Trophoblast cell (in vitro differentiated cells and primary cell): ENCODE measurements around the gene GOLGA8B.
"Not testable (repeated sequence)": the region's sequence is repeated elsewhere in the genome, so short reads cannot be mapped to it uniquely, and the experiment has no call there.

Source experiments
- DNase-seq, 2 donors: peaks; one replicate each; pipeline ENCODE4 v3.0.0-alpha.2; 2016
- H2AFZ ChIP-seq: 2 replicates; pipeline ENCODE4 v1.6.1; 2013; ENCODE audit warnings: low read length, moderate library complexity, mild to moderate bottlenecking; ENCODE audit not compliant: insufficient read depth, poor library complexity
- H2AK5ac ChIP-seq: 2 replicates; pipeline ENCODE4 v1.6.1; 2013; ENCODE audit warnings: mild to moderate bottlenecking, low read length
- H2BK120ac ChIP-seq: 2 replicates; pipeline ENCODE4 v1.6.1; 2013; ENCODE audit warnings: low read length, mild to moderate bottlenecking, moderate library complexity; ENCODE audit not compliant: insufficient read depth, poor library complexity
- H2BK12ac ChIP-seq: 2 replicates; pipeline ENCODE4 v1.6.1; 2013; ENCODE audit warnings: mild to moderate bottlenecking, low read length, moderate library complexity
- H2BK5ac ChIP-seq: 2 replicates; pipeline ENCODE4 v1.6.1; 2013; ENCODE audit warnings: low read length, low read depth, moderate library complexity, mild to moderate bottlenecking; ENCODE audit not compliant: poor library complexity
- H3K14ac ChIP-seq: 2 replicates; pipeline ENCODE4 v1.6.1; 2013; ENCODE audit warnings: mild to moderate bottlenecking, low read length
- H3K18ac ChIP-seq: 2 replicates; pipeline ENCODE4 v1.6.1; 2013; ENCODE audit warnings: mild to moderate bottlenecking, low read length
- H3K23ac ChIP-seq: 2 replicates; pipeline ENCODE4 v1.6.1; 2013; ENCODE audit warnings: low read length
- H3K27ac ChIP-seq: 2 replicates; pipeline ENCODE4 v1.5.1; 2013; ENCODE audit warnings: low read depth, mild to moderate bottlenecking, inconsistent platforms, low read length, moderate library complexity
- H3K27me3 ChIP-seq: 2 replicates; pipeline ENCODE4 v1.6.1; 2013; ENCODE audit warnings: inconsistent platforms, mild to moderate bottlenecking, low read length, moderate library complexity; ENCODE audit not compliant: insufficient read depth
- H3K36me3 ChIP-seq, 2 experiments: 1 replicate in 1 of 2; 2 replicates in 1 of 2; pipeline ENCODE4 v1.6.1; 2013; ENCODE audit warnings: low read length in 2 of 2, mild to moderate bottlenecking in 2 of 2, moderate library complexity in 1 of 2; ENCODE audit not compliant: insufficient read depth in 2 of 2, control insufficient read depth in 1 of 2
- H3K4ac ChIP-seq: 2 replicates; pipeline ENCODE4 v1.6.1; 2013; ENCODE audit warnings: low read depth, mild to moderate bottlenecking, low read length, moderate library complexity
- H3K4me1 ChIP-seq, 2 experiments: 1 replicate in 1 of 2; 2 replicates in 1 of 2; pipeline ENCODE4 v1.6.1; 2013; ENCODE audit warnings: low read length in 2 of 2, mild to moderate bottlenecking in 2 of 2, moderate library complexity in 1 of 2; ENCODE audit not compliant: insufficient read depth in 2 of 2, control insufficient read depth in 1 of 2
- H3K4me2 ChIP-seq: 2 replicates; pipeline ENCODE4 v1.6.1; 2013; ENCODE audit warnings: inconsistent platforms, mild to moderate bottlenecking, low read length, moderate library complexity
- H3K4me3 ChIP-seq: 2 replicates; pipeline ENCODE4 v1.5.1; 2013; ENCODE audit warnings: mild to moderate bottlenecking, low read depth, low read length, inconsistent platforms
- H3K79me1 ChIP-seq: one replicate; pipeline ENCODE4 v1.6.1; 2013; ENCODE audit warnings: low read length
- H3K79me2 ChIP-seq: 2 replicates; pipeline ENCODE4 v1.6.1; 2013; ENCODE audit warnings: low read length, mild to moderate bottlenecking; ENCODE audit not compliant: control insufficient read depth, insufficient read depth, poor library complexity
- H3K9ac ChIP-seq: 2 replicates; pipeline ENCODE4 v1.6.1; 2013; ENCODE audit warnings: mild to moderate bottlenecking, low read length
- H3K9me3 ChIP-seq: 2 replicates; pipeline ENCODE4 v1.6.1; 2013; ENCODE audit warnings: low read depth, mild to moderate bottlenecking, control low read depth, inconsistent platforms, low read length; ENCODE audit not compliant: insufficient read depth
- H4K12ac ChIP-seq: 2 replicates; pipeline ENCODE4 v1.6.1; 2013; ENCODE audit warnings: low read depth, mild to moderate bottlenecking, low read length, moderate library complexity
- H4K8ac ChIP-seq: 2 replicates; pipeline ENCODE4 v1.6.1; 2013; ENCODE audit warnings: low read depth, mild to moderate bottlenecking, low read length, moderate library complexity
- H4K91ac ChIP-seq: one replicate; pipeline ENCODE4 v1.6.1; 2013; ENCODE audit warnings: low read depth, mild to moderate bottlenecking, low read length, moderate library complexity
- WGBS: extraction: QIAGEN DNeasy Blood & Tissue Kit; methylation state at CpG from one replicate; pipeline ENCODE4 v1.1.7; 2013; ENCODE audit warnings: missing lambda C conversion rate; ENCODE audit not compliant: insufficient read length, insufficient coverage; ENCODE audit errors: extremely low coverage; 5-methylcytosine and 5-hydroxymethylcytosine counted together

Gene GOLGA8B

GRCh38 chr15:34588046-34588674 is 4.7 kb upstream of the GOLGA8B start:
- Histone ChIP-seq H2AK5ac (no peak overlapping the region), H3K4me3 (no peak overlapping the region), H3K79me2 (peaks cover 5% of the 10 kb centered on the region), H4K12ac (no peak overlapping the region), H3K9ac (no peak overlapping the region), H2BK120ac (no peak overlapping the region), H4K91ac (no peak overlapping the region), H3K9me3 (peaks cover 4% of the 10 kb centered on the region), H3K27ac (no peak overlapping the region), H3K18ac (no peak overlapping the region), H3K27me3 (peaks cover 7% of the 10 kb centered on the region), H4K8ac (no peak overlapping the region), H3K14ac (no peak overlapping the region), H3K4ac (no peak overlapping the region), H2BK5ac (no peak overlapping the region), H2BK12ac (no peak overlapping the region), H3K23ac (no peak overlapping the region), H3K79me1 (no peaks in the 10 kb centered on the region), H3K4me2 (peak overlapping the region; percentile 5), H3K4me1 (peaks cover 2 to 8% of the 10 kb centered on the region in 2 experiments), H3K36me3 (no peaks in the 10 kb centered on the region), H2AFZ (no peak overlapping the region)
- no CpG with 5 or more reads among the region's 10 CpGs for WGBS
- peak; percentile 52 to 73 for DNase-seq

- H4K12ac ChIP-seq = not testable (repeated sequence)
Measured at GRCh38 chr15:34585966-34586365, 2.5 kb upstream of the GOLGA8B start.

GRCh38 chr15:34584996-34585395 is 1.5 kb upstream of the GOLGA8B start:
- Histone ChIP-seq H4K12ac (no peak overlapping the region), H2BK5ac (no peak overlapping the region), H3K4ac (no peak overlapping the region), H4K91ac (no peak overlapping the region), H4K8ac (no peak overlapping the region), H3K36me3 (no peaks in the 10 kb centered on the region), H3K27ac (no peak overlapping the region), H3K79me2 (peaks cover 7% of the 10 kb centered on the region), H3K4me2 (no peak overlapping the region), H3K9me3 (peaks cover 4% of the 10 kb centered on the region), H3K14ac (no peak overlapping the region), H3K4me1 (peaks cover 2 to 8% of the 10 kb centered on the region in 2 experiments), H2BK12ac (no peak overlapping the region), H3K79me1 (peaks cover 3% of the 10 kb centered on the region), H2AFZ (no peak overlapping the region), H3K23ac (no peak overlapping the region), H3K4me3 (no peak overlapping the region), H3K18ac (no peak overlapping the region), H2AK5ac (no peak overlapping the region), H3K27me3 (peaks cover 7% of the 10 kb centered on the region), H3K9ac (no peak overlapping the region), H2BK120ac (no peak overlapping the region)
- no peak for DNase-seq
- no CpG with 5 or more reads among the region's 7 CpGs for WGBS

More at GRCh38 chr15:34585966-34586365, 2.5 kb upstream of the GOLGA8B start:
- H3K23ac ChIP-seq, H3K4me3 ChIP-seq, DNase-seq, H3K27me3 ChIP-seq, H2BK5ac ChIP-seq, H3K79me2 ChIP-seq, H3K14ac ChIP-seq, H2AK5ac ChIP-seq, H2BK12ac ChIP-seq, H3K36me3 ChIP-seq, H4K91ac ChIP-seq, H2AFZ ChIP-seq, H3K4me2 ChIP-seq, H3K79me1 ChIP-seq, H3K9me3 ChIP-seq, H3K18ac ChIP-seq, H3K9ac ChIP-seq, H3K4ac ChIP-seq, H3K4me1 ChIP-seq, H2BK120ac ChIP-seq, H3K27ac ChIP-seq, H4K8ac ChIP-seq: not testable (repeated sequence)
- WGBS = no CpG with 5 or more reads among the region's 4 CpGs

GRCh38 chr15:34584330-34584668 is 848 bp upstream of the GOLGA8B start:
- Histone ChIP-seq H3K79me1 (peaks cover 3% of the 10 kb centered on the region), H3K27me3 (peaks cover 7% of the 10 kb centered on the region), H3K4me1 (peaks cover 2 to 8% of the 10 kb centered on the region in 2 experiments), H3K79me2 (peaks cover 7% of the 10 kb centered on the region), H3K23ac (no peak overlapping the region), H2BK5ac (no peak overlapping the region), H3K18ac (no peak overlapping the region), H2AK5ac (no peak overlapping the region), H4K8ac (peak overlapping the region; percentile 93), H2BK12ac (no peak overlapping the region), H3K9ac (peak overlapping the region; percentile 67), H2AFZ (peak overlapping the region; percentile 94), H3K27ac (no peak overlapping the region), H3K9me3 (peaks cover 4% of the 10 kb centered on the region), H2BK120ac (no peak overlapping the region), H3K4me2 (peak overlapping the region; percentile 97), H3K14ac (peak overlapping the region; percentile 66), H3K4me3 (no peak overlapping the region), H3K36me3 (no peaks in the 10 kb centered on the region), H4K12ac (peak overlapping the region; percentile 47), H3K4ac (no peak overlapping the region), H4K91ac (no peak overlapping the region)
- WGBS = no CpG with 5 or more reads among the region's 13 CpGs
- no peak for DNase-seq
